ENCODE measurements around the gene BCAP31.
A peak's percentile ranks its signal among the peaks of the same experiment; 100 is the strongest.
"Not testable (repeated sequence)": the region's sequence is repeated elsewhere in the genome, so short reads cannot be mapped to it uniquely, and the experiment has no call there.

The BCAP31 gene

DNA sequence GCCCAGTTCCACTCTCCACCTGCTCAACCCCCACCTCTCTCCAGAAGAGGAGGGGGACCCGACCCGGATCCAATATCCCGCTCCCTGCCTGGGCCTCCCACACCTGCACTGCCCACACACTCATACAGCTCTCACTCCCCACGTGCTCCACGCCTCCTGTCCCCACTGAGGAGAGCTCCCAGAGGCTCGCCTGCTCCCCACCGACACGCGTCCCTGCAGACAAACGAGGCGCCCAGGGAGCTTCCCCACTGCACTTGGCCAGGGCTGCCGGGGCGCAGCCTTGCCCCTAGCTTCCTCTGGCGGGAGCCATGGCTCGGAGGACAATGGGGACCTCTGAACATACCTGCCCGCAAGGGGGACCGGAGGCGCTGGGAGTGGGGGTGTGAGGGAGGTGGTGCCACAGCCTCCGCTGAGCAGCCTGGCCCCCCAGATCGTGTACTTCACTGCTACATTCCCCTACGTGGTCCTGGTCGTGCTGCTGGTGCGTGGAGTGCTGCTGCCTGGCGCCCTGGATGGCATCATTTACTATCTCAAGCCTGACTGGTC lies 31.5 kb downstream of the BCAP31 start:
- TF ChIP-seq, protein P1, sequence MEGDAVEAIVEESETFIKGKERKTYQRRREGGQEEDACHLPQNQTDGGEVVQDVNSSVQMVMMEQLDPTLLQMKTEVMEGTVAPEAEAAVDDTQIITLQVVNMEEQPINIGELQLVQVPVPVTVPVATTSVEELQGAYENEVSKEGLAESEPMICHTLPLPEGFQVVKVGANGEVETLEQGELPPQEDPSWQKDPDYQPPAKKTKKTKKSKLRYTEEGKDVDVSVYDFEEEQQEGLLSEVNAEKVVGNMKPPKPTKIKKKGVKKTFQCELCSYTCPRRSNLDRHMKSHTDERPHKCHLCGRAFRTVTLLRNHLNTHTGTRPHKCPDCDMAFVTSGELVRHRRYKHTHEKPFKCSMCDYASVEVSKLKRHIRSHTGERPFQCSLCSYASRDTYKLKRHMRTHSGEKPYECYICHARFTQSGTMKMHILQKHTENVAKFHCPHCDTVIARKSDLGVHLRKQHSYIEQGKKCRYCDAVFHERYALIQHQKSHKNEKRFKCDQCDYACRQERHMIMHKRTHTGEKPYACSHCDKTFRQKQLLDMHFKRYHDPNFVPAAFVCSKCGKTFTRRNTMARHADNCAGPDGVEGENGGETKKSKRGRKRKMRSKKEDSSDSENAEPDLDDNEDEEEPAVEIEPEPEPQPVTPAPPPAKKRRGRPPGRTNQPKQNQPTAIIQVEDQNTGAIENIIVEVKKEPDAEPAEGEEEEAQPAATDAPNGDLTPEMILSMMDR (IDR thresholded peaks at IDR 0.05; ENCODE audit: control insufficient read depth, extremely low read depth, insufficient read depth): no peak
- DNase-seq (ENCODE audit: low read depth): no peak
- H3K4me3 ChIP-seq (ENCODE audit: low read depth, low read length): no peak overlapping the region

DNA sequence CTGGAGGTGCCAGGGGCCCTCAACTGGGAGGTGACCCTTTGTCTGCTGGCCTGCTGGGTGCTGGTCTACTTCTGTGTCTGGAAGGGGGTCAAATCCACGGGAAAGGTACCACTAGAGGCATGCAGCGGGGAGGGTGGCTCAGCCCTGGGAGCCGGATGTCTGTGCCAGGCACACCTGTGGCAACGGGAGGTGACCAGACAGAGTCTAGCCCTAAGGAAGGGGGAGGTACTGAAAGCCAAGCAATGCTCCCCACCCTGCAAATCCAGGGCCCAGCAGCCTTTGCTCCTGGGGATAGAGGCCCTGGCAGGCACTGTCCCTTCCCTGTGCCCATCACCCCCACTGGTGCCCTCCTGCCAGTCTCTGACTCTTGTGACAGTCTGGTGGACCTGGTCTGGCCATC lies 32.2 kb downstream of the BCAP31 start:
- no peak overlapping the region for H3K4me3 ChIP-seq (ENCODE audit: low read depth, low read length)
- no peak for DNase-seq (ENCODE audit: low read depth)
- TF ChIP-seq, protein P1 (IDR thresholded peaks at IDR 0.05; ENCODE audit: control insufficient read depth, extremely low read depth, insufficient read depth): no peak

DNA sequence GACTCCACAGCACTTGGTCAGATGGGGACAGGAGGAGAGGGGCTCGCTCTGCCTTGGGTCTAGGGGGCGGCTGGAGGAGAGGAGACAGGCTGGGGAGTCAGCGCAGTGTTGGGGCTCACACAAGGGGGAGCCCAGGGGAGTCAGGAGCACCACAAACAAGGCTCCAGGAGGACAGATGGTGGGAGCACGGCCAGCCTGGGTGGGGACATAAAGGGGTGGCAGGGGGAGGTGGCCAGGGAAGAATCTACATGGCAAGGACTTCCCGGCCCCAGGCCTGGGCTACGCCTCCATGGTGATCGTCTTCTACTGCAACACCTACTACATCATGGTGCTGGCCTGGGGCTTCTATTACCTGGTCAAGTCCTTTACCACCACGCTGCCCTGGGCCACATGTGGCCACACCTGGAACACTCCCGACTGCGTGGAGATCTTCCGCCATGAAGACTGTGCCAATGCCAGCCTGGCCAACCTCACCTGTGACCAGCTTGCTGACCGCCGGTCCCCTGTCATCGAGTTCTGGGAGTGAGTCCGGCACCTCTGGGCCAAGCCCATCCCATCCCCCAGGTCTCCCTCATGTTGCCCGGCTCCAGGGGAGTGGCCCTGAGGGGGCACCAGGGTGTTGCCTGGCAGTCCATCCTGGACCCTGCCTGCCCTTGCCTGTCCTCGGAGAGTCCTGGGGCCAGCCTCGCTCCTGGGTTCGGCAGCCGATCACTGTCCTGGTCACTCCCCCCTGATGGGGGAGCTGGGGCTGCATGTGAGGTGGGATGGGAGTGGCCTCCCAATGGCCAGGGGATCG lies 33.0 kb downstream of the BCAP31 start:
- not testable (repeated sequence) for DNase-seq (ENCODE audit: low read depth); H3K4me3 ChIP-seq (ENCODE audit: low read depth, low read length)

DNA sequence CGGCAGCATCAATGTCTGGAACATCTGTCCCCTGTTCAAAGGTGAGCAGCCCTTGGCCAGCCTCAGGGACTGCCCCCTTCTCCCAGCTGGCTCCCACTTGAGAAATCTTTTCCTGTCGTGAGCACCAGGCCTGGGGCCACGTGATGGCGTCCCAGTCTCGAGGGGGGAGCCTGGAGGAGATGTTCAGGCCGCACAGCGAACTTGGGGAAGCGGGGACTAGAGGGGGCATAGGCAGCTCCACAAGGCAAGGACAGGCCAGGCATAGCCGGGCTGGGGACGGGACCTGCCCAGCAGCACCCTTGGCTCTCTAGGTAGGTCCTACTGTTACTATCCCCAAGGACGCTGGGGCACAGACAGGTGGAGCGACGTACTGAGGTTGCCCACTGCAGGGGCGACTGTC lies 33.7 kb downstream of the BCAP31 start:
- no peak for DNase-seq (ENCODE audit: low read depth)
- TF ChIP-seq, protein P1 (IDR thresholded peaks at IDR 0.05; ENCODE audit: control insufficient read depth, extremely low read depth, insufficient read depth): no peak
- H3K4me3 ChIP-seq (ENCODE audit: low read depth, low read length): peak overlapping the region; percentile 56

DNA sequence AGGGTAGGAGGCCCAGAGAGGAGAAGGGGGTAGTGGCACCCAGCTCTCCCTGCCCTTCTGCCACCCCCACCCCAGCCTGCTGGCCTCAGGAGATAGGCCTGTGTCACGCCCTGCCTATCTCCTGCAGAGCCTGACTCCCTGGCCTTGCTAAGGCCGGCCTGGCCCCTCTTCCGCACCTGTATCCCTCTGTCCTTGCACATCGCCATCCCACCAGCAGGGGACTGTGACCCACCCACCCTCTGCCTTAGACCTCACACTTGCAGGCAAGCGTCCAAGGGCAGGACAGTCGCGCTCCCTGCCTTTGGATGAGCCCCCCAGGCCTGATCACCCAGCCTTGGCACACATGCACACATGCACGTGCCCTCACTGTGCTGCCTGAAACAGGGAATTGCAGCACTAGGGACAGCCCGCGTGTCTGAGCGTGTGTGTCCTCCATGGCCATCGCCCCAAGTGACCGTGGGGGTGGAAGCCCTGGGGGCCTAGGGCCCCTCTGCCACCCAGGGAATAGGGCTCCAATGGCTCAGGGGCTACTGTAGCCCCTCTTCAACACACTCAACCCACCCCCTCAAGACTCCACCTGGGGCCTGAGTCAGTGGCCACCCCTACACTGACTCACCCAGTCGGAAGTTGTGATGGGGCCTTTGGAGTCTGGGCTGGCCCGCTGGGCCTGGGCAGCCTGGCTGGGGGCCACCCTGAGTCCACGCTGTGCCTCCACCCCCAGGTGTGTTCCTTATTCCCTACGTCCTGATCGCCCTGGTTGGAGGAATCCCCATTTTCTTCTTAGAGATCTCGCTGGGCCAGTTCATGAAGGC lies 34.3 kb downstream of the BCAP31 start:
- H3K4me3 ChIP-seq (ENCODE audit: low read depth, low read length): peak overlapping the region; percentile 56
- DNase-seq (ENCODE audit: low read depth): no peak
- TF ChIP-seq, protein P1 (IDR thresholded peaks at IDR 0.05; ENCODE audit: control insufficient read depth, extremely low read depth, insufficient read depth): no peak

DNA sequence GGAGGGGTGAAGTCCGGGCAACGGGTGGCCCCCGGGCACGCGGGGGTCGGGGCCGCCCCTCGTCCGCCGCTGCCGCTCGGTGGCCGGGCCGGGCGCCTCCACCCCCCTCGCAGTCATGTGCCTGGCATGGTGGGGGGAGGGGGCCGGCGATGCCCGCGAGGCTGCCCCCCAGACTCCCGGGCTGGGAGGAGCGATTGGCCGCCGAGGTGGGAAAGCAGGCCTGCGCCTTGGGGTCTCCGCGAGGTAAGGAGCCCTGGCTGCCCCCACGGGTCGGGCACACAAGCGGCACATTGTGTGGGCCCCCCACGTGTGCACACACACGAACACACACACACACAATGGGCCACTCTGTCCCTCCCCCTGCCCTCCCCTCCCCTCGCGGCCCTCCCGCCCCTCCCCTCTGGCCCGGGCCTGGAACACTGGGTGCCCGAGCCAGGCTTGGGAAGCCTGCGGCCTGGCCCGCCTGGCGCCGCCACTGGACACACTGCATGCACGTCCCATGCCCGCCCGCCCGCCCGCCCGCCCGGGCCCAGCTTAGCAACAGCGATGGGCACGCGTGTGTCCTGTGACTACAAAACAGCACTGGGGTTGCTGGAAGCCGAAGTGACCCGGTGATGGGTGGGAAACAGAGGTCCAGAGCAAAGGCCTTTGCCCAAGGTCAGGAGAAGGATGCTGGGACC lies 35.1 kb downstream of the BCAP31 start:
- DNase-seq (ENCODE audit: low read depth): no peak
- TF ChIP-seq, protein P1 (IDR thresholded peaks at IDR 0.05; ENCODE audit: control insufficient read depth, extremely low read depth, insufficient read depth): no peak
- H3K4me3 ChIP-seq (ENCODE audit: low read depth, low read length): peak overlapping the region; percentile 56

DNA sequence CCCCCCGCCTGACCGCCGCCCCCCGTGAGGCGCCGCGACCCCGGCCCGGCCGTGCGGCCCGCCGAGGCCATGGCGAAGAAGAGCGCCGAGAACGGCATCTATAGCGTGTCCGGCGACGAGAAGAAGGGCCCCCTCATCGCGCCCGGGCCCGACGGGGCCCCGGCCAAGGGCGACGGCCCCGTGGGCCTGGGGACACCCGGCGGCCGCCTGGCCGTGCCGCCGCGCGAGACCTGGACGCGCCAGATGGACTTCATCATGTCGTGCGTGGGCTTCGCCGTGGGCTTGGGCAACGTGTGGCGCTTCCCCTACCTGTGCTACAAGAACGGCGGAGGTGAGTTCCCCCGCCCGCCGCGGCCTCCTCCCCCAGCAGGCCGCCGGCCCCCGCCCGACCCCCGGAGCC lies 35.7 kb downstream of the BCAP31 start:
- TF ChIP-seq, protein P1 (IDR thresholded peaks at IDR 0.05; ENCODE audit: control insufficient read depth, extremely low read depth, insufficient read depth): no peak
- DNase-seq (ENCODE audit: low read depth): no peak
- H3K4me3 ChIP-seq (ENCODE audit: low read depth, low read length): peak overlapping the region; percentile 46
